Central memory CD4-positive, alpha-beta T cell (primary cell): ENCODE data around the gene CA9.

ENCODE experiments used
- DNase-seq: peaks from one replicate; pipeline ENCODE4 v3.0.0; 2022

CA9 gene

DNA sequence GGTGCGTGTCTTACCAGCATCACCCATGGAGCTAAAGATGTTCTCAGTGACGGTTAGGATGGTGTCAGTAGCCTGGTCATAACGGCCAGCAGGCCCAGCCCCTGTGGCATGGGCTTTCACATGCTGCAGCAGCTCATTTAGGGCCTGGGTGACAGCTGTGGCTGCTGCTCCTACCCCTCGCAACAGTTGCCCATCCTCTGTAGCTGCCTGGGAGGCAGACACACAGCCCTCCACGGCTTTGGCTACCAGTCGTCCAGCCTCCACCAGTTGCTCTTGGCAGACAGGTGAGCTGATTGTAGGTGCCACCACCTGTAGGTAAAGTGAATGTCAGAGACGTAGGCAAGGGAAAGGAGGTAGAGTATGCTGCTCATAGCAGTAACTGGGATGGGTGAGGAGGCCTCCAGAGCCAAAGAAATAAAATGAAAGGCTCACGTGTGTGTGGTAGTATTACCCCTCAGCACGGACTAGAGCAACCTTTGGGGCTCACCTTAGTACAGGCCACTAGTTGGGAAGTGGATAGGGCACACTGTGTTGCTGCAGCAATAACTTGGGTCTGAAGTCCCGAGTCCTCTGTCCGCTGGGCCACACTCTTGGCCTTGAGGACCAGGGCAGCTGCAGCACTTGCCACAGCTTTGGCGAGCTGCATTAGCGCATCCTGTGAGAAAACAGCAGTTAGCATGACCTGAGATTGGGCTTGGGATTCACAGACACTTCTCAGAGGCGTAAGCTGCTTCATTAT is 43.6 kb downstream of the CA9 start:
- DNase-seq = no peak

DNA sequence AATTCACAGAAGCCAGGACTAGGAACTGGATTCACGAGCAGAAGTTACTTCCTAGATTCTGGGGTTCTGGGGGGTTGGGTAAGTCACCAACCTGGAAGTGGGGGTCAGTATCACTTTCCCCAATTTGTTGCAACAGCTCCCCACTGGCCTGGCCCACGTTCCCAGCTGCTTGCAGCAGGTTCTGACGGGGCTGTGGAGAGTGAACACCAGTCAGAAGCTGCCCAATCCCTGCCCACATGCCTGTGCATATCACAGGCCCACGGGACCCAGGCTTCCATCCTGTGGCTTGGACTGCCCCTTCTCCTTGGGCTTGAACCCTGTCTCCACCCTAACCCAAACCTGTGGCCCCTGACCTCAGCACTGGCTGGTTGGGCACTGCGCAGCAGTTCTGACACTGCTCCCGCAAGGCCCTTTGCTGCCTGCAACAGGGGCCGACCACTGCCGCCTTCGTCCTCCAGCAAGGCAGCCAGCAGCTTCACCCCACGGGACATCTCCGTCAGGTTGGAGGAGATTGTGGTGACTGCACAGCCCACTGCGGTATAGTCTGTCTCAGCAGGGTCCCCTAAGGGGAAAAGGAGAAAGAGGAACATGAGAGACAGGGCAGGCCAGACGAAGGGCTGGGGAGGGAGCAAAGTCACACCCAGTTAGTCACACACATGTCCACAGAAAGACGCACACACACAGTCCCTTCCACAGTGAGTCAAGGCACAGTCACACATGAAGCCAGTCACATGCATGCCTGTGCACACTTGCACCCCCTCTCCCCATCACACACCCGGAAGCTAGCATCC is 45.2 kb downstream of the CA9 start:
- DNase-seq = no peak

DNA sequence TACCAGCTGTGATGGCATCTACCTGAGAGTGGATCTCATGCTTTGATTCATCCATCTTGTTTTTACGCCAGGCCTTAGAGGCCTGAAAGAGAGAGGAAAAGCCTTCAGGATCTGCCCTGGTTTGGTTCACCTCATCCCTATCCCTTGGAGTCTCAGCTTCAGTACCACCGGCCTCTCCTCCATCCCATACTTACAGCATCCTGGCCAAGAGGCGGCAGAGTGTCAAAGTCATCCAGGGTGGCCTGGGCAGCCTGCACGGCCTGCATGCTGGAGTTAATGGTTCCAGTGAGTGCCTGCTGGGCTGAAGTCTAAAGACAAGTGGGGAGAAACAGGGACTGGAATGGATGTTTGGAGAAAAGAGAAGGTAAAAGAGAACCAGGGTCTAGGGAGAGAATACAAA is 45.8 kb downstream of the CA9 start:
- no peak for DNase-seq

DNA sequence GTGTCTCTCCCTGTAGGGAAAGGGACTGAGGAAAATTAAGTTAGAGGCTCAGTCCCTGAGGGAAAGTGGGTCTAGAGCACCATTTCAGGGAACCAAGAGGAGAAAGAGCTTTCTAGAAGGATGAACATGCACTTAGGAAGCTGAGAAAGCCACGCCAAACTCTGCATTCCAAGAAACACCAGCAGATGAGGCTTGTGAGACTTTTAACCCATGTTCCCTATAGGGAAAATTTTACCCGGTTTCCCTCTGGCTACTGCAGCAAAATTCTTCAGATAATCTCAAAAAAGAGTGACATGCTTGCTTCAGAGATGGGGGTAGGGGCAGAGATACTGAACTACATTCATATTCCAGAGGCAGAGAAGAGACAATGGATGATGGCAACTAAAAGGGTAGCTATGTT is 49.7 kb downstream of the CA9 start:
- no peak for DNase-seq

DNA sequence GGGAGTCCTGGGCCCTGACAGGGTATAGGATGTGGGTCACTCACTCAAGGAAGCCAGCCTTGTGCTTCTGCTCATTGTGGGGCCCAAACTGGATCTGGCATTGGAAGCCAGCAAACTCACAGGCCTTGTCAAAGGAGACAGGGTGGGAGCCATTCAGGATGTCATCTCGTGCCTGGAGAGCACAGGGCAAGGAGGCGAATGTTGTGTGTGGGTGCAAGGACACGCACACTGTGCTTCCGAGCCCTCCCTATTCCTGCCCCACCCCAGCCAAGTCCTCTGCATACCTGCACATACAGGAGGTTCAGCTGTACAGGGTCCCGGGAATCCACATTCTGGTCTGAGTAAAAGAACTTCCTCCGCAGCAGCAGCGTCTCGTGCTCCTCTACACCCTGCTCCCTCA is 50.2 kb downstream of the CA9 start:
- no peak for DNase-seq

DNA sequence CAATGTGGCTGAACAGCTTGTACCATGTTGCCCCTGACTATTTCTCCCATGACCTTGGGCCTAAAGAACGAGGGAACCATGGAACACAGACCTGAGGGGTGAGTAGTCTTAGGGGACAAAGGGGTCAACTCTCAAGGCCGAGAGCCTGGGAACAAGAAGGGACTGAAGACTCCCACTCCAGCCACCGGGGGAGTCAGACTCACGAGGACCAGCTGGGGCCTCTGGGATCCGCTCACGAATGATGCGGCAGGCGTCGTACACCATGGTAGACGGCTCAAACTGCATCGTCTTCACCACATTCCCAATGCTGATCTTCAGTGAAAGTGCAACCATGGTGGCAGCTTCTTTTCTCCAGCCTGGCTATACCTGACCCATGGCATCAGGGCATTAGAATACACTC is 51.6 kb downstream of the CA9 start:
- no peak for DNase-seq

DNA sequence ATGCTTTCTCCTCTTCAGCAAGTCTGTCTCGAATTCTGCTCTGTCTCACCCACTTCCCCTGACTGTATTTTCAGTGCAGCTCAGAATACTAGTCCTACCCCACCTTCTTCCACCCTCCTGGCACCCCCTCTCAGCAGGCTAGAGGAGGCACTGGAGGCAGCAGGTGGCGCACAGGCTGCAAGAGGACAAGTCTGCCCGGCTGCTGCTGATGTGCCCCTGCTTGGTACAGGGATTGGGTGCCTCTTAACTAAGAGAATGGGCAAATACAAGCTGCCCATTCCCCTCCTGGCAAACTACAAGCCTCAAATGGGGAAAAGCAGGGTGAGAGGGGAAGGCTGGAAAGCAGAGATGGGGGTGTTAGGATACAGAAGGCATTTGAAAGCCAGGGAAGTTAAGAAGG is 53.2 kb downstream of the CA9 start:
- no peak for DNase-seq

DNA sequence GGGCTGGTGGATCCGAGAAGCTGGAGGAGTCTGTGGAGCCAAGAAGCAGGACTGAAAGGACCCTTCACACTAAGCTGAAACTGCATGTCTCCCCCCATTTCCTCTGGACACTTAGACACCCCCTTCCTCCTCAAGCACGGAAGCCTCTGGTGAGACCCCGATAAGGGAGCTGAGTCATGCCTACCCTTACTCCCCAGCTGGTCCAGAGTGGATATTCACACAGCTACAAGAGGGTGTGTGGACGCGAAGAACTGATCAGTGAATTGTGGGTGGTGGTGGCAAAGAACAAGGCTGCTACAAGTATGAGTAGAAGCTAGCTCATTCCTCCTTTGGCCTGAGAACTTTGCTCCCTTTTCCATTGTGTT is 53.9 kb downstream of the CA9 start:
- no peak for DNase-seq

DNA sequence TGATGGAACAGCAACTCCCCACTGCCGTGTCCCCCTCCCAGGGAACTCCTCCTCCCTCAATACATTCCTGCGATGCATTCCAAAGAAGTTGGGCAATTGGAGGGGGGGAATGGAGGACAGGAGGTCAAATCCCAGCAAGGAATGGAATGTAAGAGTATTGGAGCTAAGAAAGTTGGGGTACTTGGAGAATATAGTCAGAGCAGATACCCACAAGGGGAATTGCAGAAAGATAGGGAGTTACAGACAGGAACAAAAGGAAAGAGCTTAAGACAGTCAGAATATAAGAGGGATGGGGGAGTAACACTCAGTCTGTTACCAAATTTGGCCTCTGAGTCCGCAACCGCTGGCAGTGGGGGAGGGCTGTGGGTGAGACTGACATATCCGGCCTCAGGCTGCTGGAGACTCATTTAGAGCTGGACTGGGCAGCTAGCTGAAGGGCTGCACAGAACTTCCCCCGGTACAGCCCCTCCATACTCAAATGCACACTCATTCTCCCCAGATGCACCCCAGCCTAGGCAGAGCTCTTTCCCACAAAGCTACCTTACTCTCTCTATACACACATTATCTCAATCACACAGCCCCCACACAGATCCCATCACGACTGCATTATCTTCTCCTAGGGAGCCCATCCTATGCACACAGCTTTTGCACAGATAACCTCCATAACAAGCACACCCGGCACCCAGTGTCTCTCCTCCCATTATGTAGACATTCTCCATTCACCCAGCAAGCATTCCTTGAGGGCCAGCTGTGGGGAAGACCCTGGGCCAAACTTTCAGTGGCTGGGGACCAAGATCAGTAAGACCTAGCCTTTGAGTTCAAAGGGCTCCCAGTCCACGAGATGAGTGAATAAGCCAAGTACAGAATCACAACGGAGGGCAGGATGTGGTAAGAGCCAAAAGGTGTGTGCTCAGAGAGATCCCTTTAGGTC is 54.6 kb downstream of the CA9 start:
- DNase-seq = peak; percentile 39

DNA sequence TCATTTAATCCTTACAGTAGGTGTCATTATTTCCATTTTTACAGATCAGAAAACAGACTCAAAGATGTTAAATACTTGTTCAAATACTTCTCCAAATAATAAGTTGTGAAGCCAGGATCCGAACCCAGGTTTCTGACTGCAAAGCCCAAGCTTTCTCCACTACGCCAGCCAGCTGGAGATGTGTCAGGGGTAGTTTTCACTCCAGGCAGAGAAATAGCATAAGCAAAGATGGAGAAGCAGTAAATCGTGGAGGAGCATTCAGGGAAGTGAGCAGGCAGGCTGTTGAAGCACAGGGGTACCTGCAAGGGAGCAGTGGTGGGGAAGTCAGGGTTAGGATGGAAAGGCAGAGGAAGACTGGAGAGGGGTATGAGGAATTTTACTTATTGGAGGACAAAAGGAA is 55.4 kb downstream of the CA9 start:
- no peak for DNase-seq

DNA sequence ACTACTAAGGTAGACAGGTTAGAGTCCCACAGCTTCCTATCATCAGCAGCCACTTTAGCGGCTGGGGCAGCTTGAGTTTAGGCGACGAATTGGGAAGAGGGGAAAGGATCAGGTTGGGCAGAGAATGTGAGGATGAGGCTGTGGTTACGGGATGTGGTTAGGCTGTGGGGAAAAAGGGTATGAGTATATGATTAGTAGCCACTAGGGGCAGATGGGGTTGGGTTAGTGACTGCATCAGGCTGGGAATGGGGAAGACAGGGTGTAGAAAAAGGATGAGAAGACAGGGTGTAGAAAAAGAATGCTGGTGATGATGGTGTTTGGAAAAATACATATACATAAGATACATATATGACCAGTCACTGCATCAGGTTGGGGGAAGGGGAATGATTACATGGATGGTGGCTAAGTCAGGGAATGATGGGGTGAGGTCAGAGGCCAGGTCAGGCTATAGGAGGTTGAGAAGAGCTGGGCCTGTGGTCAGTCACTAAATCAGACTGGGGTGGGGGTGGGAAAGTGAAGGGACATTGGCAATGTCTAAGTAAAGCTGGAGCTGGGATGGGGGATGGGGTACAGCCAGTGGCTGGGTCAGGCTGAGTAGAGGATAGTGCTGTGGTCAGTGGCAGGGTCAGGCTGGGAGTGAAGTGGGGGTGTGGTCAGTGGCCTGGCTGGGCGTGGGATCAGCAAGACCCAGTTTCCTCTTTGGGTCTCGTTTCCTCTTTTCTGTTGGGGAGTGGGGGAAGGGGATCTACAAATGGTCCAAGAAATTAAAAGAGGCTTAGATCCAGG is 56.2 kb downstream of the CA9 start:
- peak; percentile 25 for DNase-seq

DNA sequence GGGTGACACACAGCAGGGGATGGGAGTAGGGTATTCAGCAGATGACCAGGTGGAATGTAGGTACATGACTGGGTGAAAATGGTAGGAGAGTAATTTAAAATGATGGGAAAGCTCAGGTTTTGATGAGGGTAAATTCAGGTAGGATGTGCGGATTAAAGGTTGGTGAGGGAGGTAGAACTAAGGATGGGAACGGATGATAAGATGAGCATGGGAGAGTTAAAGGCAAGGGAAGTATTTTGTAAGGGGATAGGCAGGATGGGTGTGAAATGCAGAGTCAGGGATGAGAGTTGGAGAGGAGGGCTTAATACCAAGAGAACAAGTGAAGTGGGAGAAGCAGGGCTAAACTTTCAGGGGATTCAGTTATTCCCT is 56.7 kb downstream of the CA9 start:
- no peak for DNase-seq
